Motor neuron (in vitro differentiated cells): ENCODE results near the gene HSPB1. TPM values are rescaled to one million over a fixed set of nuclear protein-coding genes. Genes with fewer than 3 reads are reported as not detected.
"Not testable (repeated sequence)": the region's sequence is repeated elsewhere in the genome, so short reads cannot be mapped to it uniquely, and the experiment has no call there.

Experiments
- ATAC-seq, 8 experiments: fragments of 200-7000 bp; cut with Tn5 transposase; replicated peaks in 6 of 8; 2 replicates each; pipeline ENCODE4 v1.8.0; 2021; ENCODE audit warnings: mild to moderate bottlenecking in 8 of 8, moderate library complexity in 8 of 8
- H3K27ac ChIP-seq, 2 donors: fragments of 250-450 bp; sonication (Bioruptor Pico); 2 replicates each; pipeline ENCODE4 v1.9.0; 2021; ENCODE audit warnings: antibody characterized with exemption in 2 of 2, mild to moderate bottlenecking in 2 of 2, moderate library complexity in 1 of 2
- H3K4me1 ChIP-seq, 2 donors: fragments of 250-450 bp; sonication (Bioruptor Pico); replicated peaks in 1 of 2; 2 replicates each; pipeline ENCODE4 v1.6.1; 2021; ENCODE audit warnings: antibody characterized with exemption in 2 of 2, mild to moderate bottlenecking in 2 of 2, moderate library complexity in 1 of 2
- H3K4me3 ChIP-seq, 5 donors: fragments of 250-450 bp; sonication (Bioruptor Pico); 2 replicates each; pipeline ENCODE4 v1.9.0; 2021; ENCODE audit warnings: antibody characterized with exemption in 5 of 5, mild to moderate bottlenecking in 5 of 5, moderate library complexity in 4 of 5
- WGBS, 10 experiments: fragments of 450-650 bp; shearing (Covaris generic); methylation state at CpG; one replicate each; pipeline ENCODE4 v1.0.0; 2022; 5-methylcytosine and 5-hydroxymethylcytosine counted together
- in situ Hi-C, 9 experiments: fragments of 400-800 bp; cut with MboI; loops; one replicate each; pipeline ENCODE4 v1.15.0; 2021; ENCODE audit warnings: low sequenced_read_pairs in 9 of 9, low pct_unique_long_range_greater_than_20kb in 2 of 9; ENCODE audit not compliant: unreplicated experiment in 9 of 9
- total RNA-seq, 8 experiments: library from RNA; unstranded; fragments of 300-600 nt; gene quantifications; 2 replicates each; pipeline versions ENCODE4 v1.2.3 to v1.2.4, GENCODE V29; 2022

HSPB1 gene
- total RNA-seq, 8 experiments from 2014 or later = 44.0 to 193 (median 120) TPM

GRCh38 chr7:76268376-76268775 is 34.1 kb upstream of the HSPB1 start:
- peaks cover 11 to 20% of the 10 kb centered on the region in 2 donors for H3K4me1 ChIP-seq
- in situ Hi-C loops = no loop called here
- ATAC-seq = no peak
- no peak overlapping the region for H3K4me3 ChIP-seq
- WGBS, 10 experiments = 67 to 70% methylated on average over 1 to 2 of the region's 5 CpGs; no CpG with 5 or more reads in 8 of the 10 experiments
- H3K27ac ChIP-seq = no peak overlapping the region

- H3K27ac ChIP-seq = no peak overlapping the region
- in situ Hi-C loops = loop anchor here in 1 of 9 experiments (10.0 kb wide), 1 partner anchor 95 kb away; no protein-coding TSS in a partner anchor
- no peak overlapping the region for H3K4me3 ChIP-seq
- 0 to 48% (median 25%) methylated on average over 1 to 5 of the region's 5 CpGs; no CpG with 5 or more reads in 1 of the 10 experiments for WGBS, 10 experiments
- ATAC-seq = peak in 3 of 8 experiments; percentile 18 to 48 (median 37)
- H3K4me1 ChIP-seq = peaks cover 14 to 26% of the 10 kb centered on the region in 2 donors
Measured at GRCh38 chr7:76269895-76270294, 32.6 kb upstream of the HSPB1 start.

- H3K4me1 ChIP-seq = peaks cover 14 to 26% of the 10 kb centered on the region in 2 donors
- ATAC-seq, H3K27ac ChIP-seq, H3K4me3 ChIP-seq: not testable (repeated sequence)
- WGBS, 10 experiments = 81 to 90% (median 86%) methylated on average over 1 to 2 of the region's 2 CpGs; no CpG with 5 or more reads in 6 of the 10 experiments
- in situ Hi-C loops = loop anchor here in 1 of 9 experiments (10.0 kb wide), 1 partner anchor 97 kb away; no protein-coding TSS in a partner anchor
Measured at GRCh38 chr7:76271384-76271783, 31.1 kb upstream of the HSPB1 start.

GRCh38 chr7:76272142-76272541 is 30.3 kb upstream of the HSPB1 start:
- WGBS, 10 experiments = 40 to 100% (median 95%) methylated on average over 1 to 6 of the region's 6 CpGs; no CpG with 5 or more reads in 5 of the 10 experiments

GRCh38 chr7:76272851-76273497 is 29.5 kb upstream of the HSPB1 start:
- peak in 6 of 8 experiments; percentile 34 to 72 (median 40) for ATAC-seq
- Histone ChIP-seq H3K4me3 (no peak overlapping the region), H3K27ac (no peak overlapping the region)

More at GRCh38 chr7:76272142-76272541, 30.3 kb upstream of the HSPB1 start:
- no peak for ATAC-seq
- in situ Hi-C loops = loop anchor here in 1 of 9 experiments (10.0 kb wide), 1 partner anchor 97 kb away; no protein-coding TSS in a partner anchor
- H3K4me1 ChIP-seq = peaks cover 14 to 26% of the 10 kb centered on the region in 2 donors
- no peak overlapping the region for H3K4me3 ChIP-seq
- no peak overlapping the region for H3K27ac ChIP-seq

GRCh38 chr7:76273503-76273902 is 29.0 kb upstream of the HSPB1 start:
- H3K27ac ChIP-seq = no peak overlapping the region
- no peak overlapping the region for H3K4me3 ChIP-seq
- H3K4me1 ChIP-seq = peaks cover 14 to 22% of the 10 kb centered on the region in 2 donors
- in situ Hi-C loops = loop anchor here in 1 of 9 experiments (10.0 kb wide), 1 partner anchor 99 kb away; no protein-coding TSS in a partner anchor
- WGBS, 10 experiments = 61 to 92% (median 76%) methylated on average over 4 to 5 of the region's 5 CpGs; no CpG with 5 or more reads in 1 of the 10 experiments
- ATAC-seq = no peak

More at GRCh38 chr7:76272851-76273497, 29.5 kb upstream of the HSPB1 start:
- H3K4me1 ChIP-seq = peaks cover 14 to 22% of the 10 kb centered on the region in 2 donors
- WGBS, 10 experiments = 0 to 33% (median 14%) methylated on average over 1 to 7 of the region's 7 CpGs; no CpG with 5 or more reads in 1 of the 10 experiments
- in situ Hi-C loops = loop anchor here in 1 of 9 experiments (10.0 kb wide), 1 partner anchor 98 kb away; no protein-coding TSS in a partner anchor

GRCh38 chr7:76278540-76278939 is 23.9 kb upstream of the HSPB1 start:
- H3K4me3 ChIP-seq = no peak overlapping the region
- 100% methylated on average over 1 of the region's 1 CpG; no CpG with 5 or more reads in 8 of the 10 experiments for WGBS, 10 experiments
- in situ Hi-C loops = loop anchor here in 2 of 9 experiments (10.0 to 25.0 kb wide), 2 partner anchors 91 to 104 kb away; no protein-coding TSS in a partner anchor
- peak in 2 of 8 experiments; percentile 13 to 45 for ATAC-seq
- no peak overlapping the region for H3K27ac ChIP-seq
- H3K4me1 ChIP-seq = peaks cover 1 to 5% of the 10 kb centered on the region in 2 donors

- Histone ChIP-seq H3K4me1 (no peaks in the 10 kb centered on the region), H3K27ac (no peak overlapping the region), H3K4me3 (no peak overlapping the region)
- in situ Hi-C loops = loop anchor here in 1 of 9 experiments (25.0 kb wide), 1 partner anchor 93 kb away; no protein-coding TSS in a partner anchor
- WGBS, 10 experiments = 20% methylated on average over 1 of the region's 25 CpGs; no CpG with 5 or more reads in 9 of the 10 experiments
- peak in 5 of 8 experiments; percentile 47 to 55 (median 54) for ATAC-seq
Measured at GRCh38 chr7:76280408-76280807, 22.1 kb upstream of the HSPB1 start.

- H3K4me1 ChIP-seq = no peaks in the 10 kb centered on the region
- peak overlapping the region; percentile 24 to 34 (median 30) for H3K4me3 ChIP-seq
- WGBS, 10 experiments = 6 to 29% (median 9%) methylated on average over 1 to 20 of the region's 63 CpGs
- ATAC-seq = peak; percentile 17 to 52 (median 42)
- in situ Hi-C loops = loop anchor here in 1 of 9 experiments (25.0 kb wide), 1 partner anchor 94 kb away; no protein-coding TSS in a partner anchor
- H3K27ac ChIP-seq = no peak overlapping the region
Measured at GRCh38 chr7:76281006-76281705, 21.3 kb upstream of the HSPB1 start.

GRCh38 chr7:76281706-76282343 is 20.6 kb upstream of the HSPB1 start:
- ATAC-seq = peak in 4 of 8 experiments; percentile 3 to 35 (median 22)
- no CpG with 5 or more reads among the region's 36 CpGs for WGBS, 10 experiments
- H3K4me3 ChIP-seq = peak overlapping the region; percentile 24 to 34 (median 30)
- no peaks in the 10 kb centered on the region for H3K4me1 ChIP-seq
- H3K27ac ChIP-seq = no peak overlapping the region
- in situ Hi-C loops = loop anchor here in 1 of 9 experiments (25.0 kb wide), 1 partner anchor 95 kb away; no protein-coding TSS in a partner anchor

GRCh38 chr7:76282344-76283253 is 19.9 kb upstream of the HSPB1 start:
- whole genome bisulfite sequencing, 10 experiments = 25% methylated on average over 11 of the region's 98 CpGs; no CpG with 5 or more reads in 9 of the 10 experiments
- ATAC-seq = peak; percentile 39 to 76 (median 50)
- Histone ChIP-seq H3K4me1 (no peaks in the 10 kb centered on the region), H3K27ac (no peak overlapping the region), H3K4me3 (peak overlapping the region in 4 of 5 donors; percentile 14 to 34 (median 26))
- in situ Hi-C loops = loop anchor here in 1 of 9 experiments (25.0 kb wide), 1 partner anchor 95 kb away; no protein-coding TSS in a partner anchor
